22Rv1 (cell line): ENCODE data around the gene PID1.

Source experiments
- CTCF ChIP-seq: fragments of 450-650 bp; IDR thresholded peaks from 2 replicates; pipeline ENCODE4 v1.5.1; 2017; ENCODE audit warnings: mild to moderate bottlenecking
- ZFX ChIP-seq: fragments of 450-650 bp; IDR thresholded peaks from 2 replicates; pipeline ENCODE4 v1.6.1; 2017; ENCODE audit warnings: antibody characterized with exemption, borderline replicate concordance

- TF ChIP-seq CTCF = no peak
- TF ChIP-seq ZFX = no peak
Observed at GRCh38 chr2:229176136-229176535, 95.0 kb downstream of the PID1 start.
